WTC11 (cell line): Measurements from ENCODE around the gene GSK3B.

Source experiments
- CREB1 ChIP-seq: sonication (generic); formaldehyde crosslinking; IDR thresholded peaks from 2 replicates; pipeline ENCODE4 v1.8.0; 2023; ENCODE audit warnings: mild to moderate bottlenecking, missing genetic modification reagents
- SP1 ChIP-seq: sonication (generic); formaldehyde crosslinking; conservative IDR thresholded peaks from 2 replicates; pipeline ENCODE4 v1.8.1; 2022; ENCODE audit warnings: missing genetic modification reagents
- ZBTB21 ChIP-seq: sonication (generic); formaldehyde crosslinking; IDR thresholded peaks from 2 replicates; pipeline ENCODE4 v1.8.1; 2023; ENCODE audit warnings: mild to moderate bottlenecking, missing genetic modification reagents, borderline replicate concordance
- TF ChIP-seq, protein P1 (sequence below): sonication (generic); formaldehyde crosslinking; IDR thresholded peaks from 2 replicates; pipeline ENCODE4 v1.8.1; 2023; ENCODE audit warnings: mild to moderate bottlenecking, missing genetic modification reagents, moderate library complexity
- TF ChIP-seq, protein P2 (sequence below): fragments of 200-600 bp; IDR thresholded peaks from 2 replicates; pipeline ENCODE4 v1.8.0; 2022; ENCODE audit warnings: antibody characterized with exemption
- TF ChIP-seq, protein P3 (sequence below): sonication (generic); formaldehyde crosslinking; conservative IDR thresholded peaks from 2 replicates; pipeline ENCODE4 v1.8.1; 2023; ENCODE audit warnings: mild to moderate bottlenecking, low read depth, missing genetic modification reagents, moderate library complexity

DNA sequence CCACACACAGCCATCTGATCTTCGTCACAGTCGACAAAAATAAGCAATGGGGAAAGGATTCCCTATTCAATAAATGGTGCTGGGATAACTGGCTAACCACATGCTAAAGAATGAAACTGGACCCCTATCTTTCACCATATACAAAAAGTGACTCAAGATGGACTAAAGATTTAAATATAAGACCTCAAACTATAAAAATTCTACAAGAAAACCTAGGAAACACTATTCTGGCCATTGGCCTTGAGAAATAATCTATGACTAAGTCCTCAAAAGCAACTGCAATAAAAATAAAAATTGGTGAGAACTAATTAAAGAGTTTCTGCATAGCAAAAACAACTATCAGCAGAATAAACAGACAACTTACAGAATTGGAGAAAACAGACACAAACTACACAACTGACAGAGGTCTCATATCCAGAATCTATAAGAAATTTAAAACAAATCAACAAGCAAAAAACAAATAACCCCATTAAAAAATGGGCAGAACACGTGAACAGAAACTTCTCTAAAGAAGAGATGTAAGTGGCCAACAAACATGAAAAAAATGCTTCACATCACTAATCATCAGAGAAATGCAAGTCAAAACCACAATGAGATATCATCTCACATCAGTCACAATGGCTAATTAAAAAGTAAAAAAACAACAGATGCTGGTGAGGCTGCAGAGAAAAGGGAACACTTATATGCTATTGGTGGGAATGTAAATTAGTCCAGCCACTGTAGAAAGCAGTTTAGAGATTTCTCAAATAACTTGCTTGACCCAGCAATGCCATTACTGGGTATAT, 208.3 kb downstream of the GSK3B start:
- TF ChIP-seq CREB1 (CRISPR knock-in tag), result no peak
- TF ChIP-seq ZBTB21, result no peak
- TF ChIP-seq SP1, result no peak
- TF ChIP-seq, protein P1, sequence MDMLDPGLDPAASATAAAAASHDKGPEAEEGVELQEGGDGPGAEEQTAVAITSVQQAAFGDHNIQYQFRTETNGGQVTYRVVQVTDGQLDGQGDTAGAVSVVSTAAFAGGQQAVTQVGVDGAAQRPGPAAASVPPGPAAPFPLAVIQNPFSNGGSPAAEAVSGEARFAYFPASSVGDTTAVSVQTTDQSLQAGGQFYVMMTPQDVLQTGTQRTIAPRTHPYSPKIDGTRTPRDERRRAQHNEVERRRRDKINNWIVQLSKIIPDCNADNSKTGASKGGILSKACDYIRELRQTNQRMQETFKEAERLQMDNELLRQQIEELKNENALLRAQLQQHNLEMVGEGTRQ (CRISPR knock-in tag), result no peak
- TF ChIP-seq, protein P2, sequence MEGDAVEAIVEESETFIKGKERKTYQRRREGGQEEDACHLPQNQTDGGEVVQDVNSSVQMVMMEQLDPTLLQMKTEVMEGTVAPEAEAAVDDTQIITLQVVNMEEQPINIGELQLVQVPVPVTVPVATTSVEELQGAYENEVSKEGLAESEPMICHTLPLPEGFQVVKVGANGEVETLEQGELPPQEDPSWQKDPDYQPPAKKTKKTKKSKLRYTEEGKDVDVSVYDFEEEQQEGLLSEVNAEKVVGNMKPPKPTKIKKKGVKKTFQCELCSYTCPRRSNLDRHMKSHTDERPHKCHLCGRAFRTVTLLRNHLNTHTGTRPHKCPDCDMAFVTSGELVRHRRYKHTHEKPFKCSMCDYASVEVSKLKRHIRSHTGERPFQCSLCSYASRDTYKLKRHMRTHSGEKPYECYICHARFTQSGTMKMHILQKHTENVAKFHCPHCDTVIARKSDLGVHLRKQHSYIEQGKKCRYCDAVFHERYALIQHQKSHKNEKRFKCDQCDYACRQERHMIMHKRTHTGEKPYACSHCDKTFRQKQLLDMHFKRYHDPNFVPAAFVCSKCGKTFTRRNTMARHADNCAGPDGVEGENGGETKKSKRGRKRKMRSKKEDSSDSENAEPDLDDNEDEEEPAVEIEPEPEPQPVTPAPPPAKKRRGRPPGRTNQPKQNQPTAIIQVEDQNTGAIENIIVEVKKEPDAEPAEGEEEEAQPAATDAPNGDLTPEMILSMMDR, result no peak
- TF ChIP-seq, protein P3, sequence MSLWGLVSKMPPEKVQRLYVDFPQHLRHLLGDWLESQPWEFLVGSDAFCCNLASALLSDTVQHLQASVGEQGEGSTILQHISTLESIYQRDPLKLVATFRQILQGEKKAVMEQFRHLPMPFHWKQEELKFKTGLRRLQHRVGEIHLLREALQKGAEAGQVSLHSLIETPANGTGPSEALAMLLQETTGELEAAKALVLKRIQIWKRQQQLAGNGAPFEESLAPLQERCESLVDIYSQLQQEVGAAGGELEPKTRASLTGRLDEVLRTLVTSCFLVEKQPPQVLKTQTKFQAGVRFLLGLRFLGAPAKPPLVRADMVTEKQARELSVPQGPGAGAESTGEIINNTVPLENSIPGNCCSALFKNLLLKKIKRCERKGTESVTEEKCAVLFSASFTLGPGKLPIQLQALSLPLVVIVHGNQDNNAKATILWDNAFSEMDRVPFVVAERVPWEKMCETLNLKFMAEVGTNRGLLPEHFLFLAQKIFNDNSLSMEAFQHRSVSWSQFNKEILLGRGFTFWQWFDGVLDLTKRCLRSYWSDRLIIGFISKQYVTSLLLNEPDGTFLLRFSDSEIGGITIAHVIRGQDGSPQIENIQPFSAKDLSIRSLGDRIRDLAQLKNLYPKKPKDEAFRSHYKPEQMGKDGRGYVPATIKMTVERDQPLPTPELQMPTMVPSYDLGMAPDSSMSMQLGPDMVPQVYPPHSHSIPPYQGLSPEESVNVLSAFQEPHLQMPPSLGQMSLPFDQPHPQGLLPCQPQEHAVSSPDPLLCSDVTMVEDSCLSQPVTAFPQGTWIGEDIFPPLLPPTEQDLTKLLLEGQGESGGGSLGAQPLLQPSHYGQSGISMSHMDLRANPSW (CRISPR knock-in tag), result no peak
